Kidney (tissue), 14 donors: ENCODE results near the gene DHX57. TPM values are rescaled to one million over a fixed set of nuclear protein-coding genes. Genes with fewer than 3 reads are reported as not detected.

Source experiments
- DNase-seq, 5 donors: peaks; one replicate each; pipeline ENCODE4 v3.0.0-alpha.2; 2013 to 2020
- FAIRE-seq: peaks from 2 replicates; lab custom pipeline; 2012; peaks lifted over from hg19 to GRCh38; lab: Jason Lieb, UNC
- H3K27ac ChIP-seq, 2 donors: one replicate each; pipeline ENCODE4 v1.7.0; 2013; ENCODE audit warnings: low read depth in 2 of 2, low read length in 2 of 2, inconsistent platforms in 1 of 2
- H3K27me3 ChIP-seq: one replicate; pipeline ENCODE4 v1.7.1; 2013; ENCODE audit warnings: low read length, inconsistent platforms; ENCODE audit not compliant: control insufficient read depth, insufficient read depth
- H3K36me3 ChIP-seq, 3 donors: one replicate each; pipeline versions ENCODE4 v1.7.0 to v1.7.1; 2013; ENCODE audit warnings: low read length in 3 of 3, control low read depth in 1 of 3, inconsistent platforms in 1 of 3; ENCODE audit not compliant: insufficient read depth in 3 of 3, control insufficient read depth in 2 of 3
- H3K4me1 ChIP-seq, 3 donors: one replicate each; pipeline versions ENCODE4 v1.7.0 to v1.7.1; 2013; ENCODE audit warnings: low read length in 3 of 3, inconsistent platforms in 1 of 3, low read depth in 1 of 3; ENCODE audit not compliant: control insufficient read depth in 2 of 3, insufficient read depth in 2 of 3
- H3K4me3 ChIP-seq, 3 donors: one replicate each; pipeline versions ENCODE4 v1.7.0 to v1.8.1; 2013; ENCODE audit warnings: low read length in 3 of 3, control low read depth in 1 of 3, inconsistent platforms in 1 of 3
- H3K9ac ChIP-seq, 3 donors: one replicate each; pipeline versions ENCODE4 v1.7.0 to v1.7.1; 2013; ENCODE audit warnings: low read length in 3 of 3, control low read depth in 1 of 3, inconsistent platforms in 1 of 3
- H3K9me3 ChIP-seq, 3 donors: one replicate each; pipeline versions ENCODE4 v1.7.0 to v1.7.1; 2013; ENCODE audit warnings: low read length in 3 of 3, control low read depth in 1 of 3, inconsistent platforms in 1 of 3; ENCODE audit not compliant: control insufficient read depth in 2 of 3, insufficient read depth in 1 of 3
- CTCF ChIP-seq: IDR thresholded peaks from 3 replicates; pipeline ENCODE4 v1.5.1; 2012; ENCODE audit warnings: mild to moderate bottlenecking, moderate library complexity, borderline replicate concordance; ENCODE audit not compliant: insufficient read depth; ENCODE audit errors: extremely low read depth
- intact Hi-C: fragments of 100-400 bp; cut with DNase I; formaldehyde crosslinking; loops from one replicate; pipeline ENCODE4 v1.11.1; 2022
- polyA plus RNA-seq: library from polyadenylated mRNA; stranded (reverse); fragments of 350-450 nt; fragmentation: Illumina TruSeq; extraction: RNeasy Lipid Tissue Mini Kit (QIAGEN cat#74804); gene quantifications from one replicate; pipeline ENCODE4 v1.2.3, GENCODE V29; 2014; ENCODE audit warnings: low read depth, low replicate concordance; ENCODE audit not compliant: insufficient read depth
- total RNA-seq: library from RNA; stranded (reverse); fragmentation: NEBNext Ultra II Directional; extraction: Animal tissue kit (Norgen Biotek cat#: 25700); gene quantifications from one replicate; pipeline ENCODE4 v1.2.1, GENCODE V29; 2021
- donor health status: control.
- donor health status: control.
- donor health status: control.
- donor health status: control.
- donor health status: control.
- donor health status: DM: yes; HTN: yes; CAD: no.
- donor health status: Normal renal cell carcinoma (clear cell type).

DHX57 gene
- total and polyA plus RNA-seq, 2 donors from 2014 or later, result 6.9 to 20.7 TPM

GRCh38 chr2:38825956-38826355, 49.8 kb downstream of the DHX57 start:
- H3K4me1 ChIP-seq, result no peaks in the 10 kb centered on the region
- H3K36me3 ChIP-seq, result peaks cover 9 to 13% (median 11%) of the 10 kb centered on the region in 3 donors
- no peak for TF ChIP-seq CTCF
- no peaks in the 10 kb centered on the region for H3K9me3 ChIP-seq
- H3K27me3 ChIP-seq, result no peaks in the 10 kb centered on the region
- no peak for DNase-seq
- no peak overlapping the region for H3K27ac ChIP-seq
- no peak for FAIRE-seq
- no peak overlapping the region for H3K4me3 ChIP-seq
- H3K9ac ChIP-seq, result no peak overlapping the region
- intact Hi-C loops, result no loop called here

- Histone ChIP-seq H3K27ac (no peak overlapping the region), H3K27me3 (no peaks in the 10 kb centered on the region), H3K4me1 (no peaks in the 10 kb centered on the region), H3K9me3 (no peaks in the 10 kb centered on the region), H3K9ac (no peak overlapping the region), H3K4me3 (no peak overlapping the region), H3K36me3 (peaks cover 6 to 13% (median 11%) of the 10 kb centered on the region in 3 donors)
- DNase-seq (no peak), FAIRE-seq (peak; percentile 3)
- intact Hi-C loops, result no loop called here
- TF ChIP-seq CTCF, result no peak
These were observed 50.8 kb downstream of the DHX57 start for GRCh38 chr2:38824906-38825305.

- H3K27ac ChIP-seq, result no peak overlapping the region
- peaks cover 6 to 13% (median 11%) of the 10 kb centered on the region in 3 donors for H3K36me3 ChIP-seq
- DNase-seq, result no peak
- FAIRE-seq, result no peak
- H3K9me3 ChIP-seq, result no peaks in the 10 kb centered on the region
- H3K4me3 ChIP-seq, result no peak overlapping the region
- H3K9ac ChIP-seq, result no peak overlapping the region
- intact Hi-C loops, result no loop called here
- no peak for TF ChIP-seq CTCF
- no peaks in the 10 kb centered on the region for H3K27me3 ChIP-seq
- H3K4me1 ChIP-seq, result no peaks in the 10 kb centered on the region
These were observed 52.3 kb downstream of the DHX57 start for GRCh38 chr2:38823386-38823785.

- no peaks in the 10 kb centered on the region for H3K27me3 ChIP-seq
- DNase-seq, result no peak
- intact Hi-C loops, result no loop called here
- H3K36me3 ChIP-seq, result peaks cover 2 to 28% (median 3%) of the 10 kb centered on the region in 3 donors
- no peak for FAIRE-seq
- TF ChIP-seq CTCF, result no peak
- no peak overlapping the region for H3K9ac ChIP-seq
- H3K4me3 ChIP-seq, result no peak overlapping the region
- H3K9me3 ChIP-seq, result no peaks in the 10 kb centered on the region
- H3K4me1 ChIP-seq, result no peaks in the 10 kb centered on the region
- no peak overlapping the region for H3K27ac ChIP-seq
These were observed 57.2 kb downstream of the DHX57 start for GRCh38 chr2:38818565-38818964.
